Neural crest cell (in vitro differentiated cells): Measurements from ENCODE around the gene POU2F1. TPM values are rescaled to one million over a fixed set of nuclear protein-coding genes. Genes with fewer than 3 reads are reported as not detected.
A peak's percentile ranks its signal among the peaks of the same experiment; 100 is the strongest.

Source experiments
- DNase-seq: peaks from one replicate; pipeline ENCODE4 v3.0.0; 2021; ENCODE audit warnings: low read depth, mixed read lengths, low spot score
- H3K27ac Mint-ChIP-seq: one replicate; pipeline ENCODE4 v1.8.0; 2021; ENCODE audit warnings: mild to moderate bottlenecking, mixed read lengths; ENCODE audit not compliant: unreplicated experiment
- H3K27me3 Mint-ChIP-seq: 2 replicates; pipeline ENCODE4 v1.8.0; 2021; ENCODE audit warnings: low read depth, mild to moderate bottlenecking, mixed read lengths
- H3K36me3 Mint-ChIP-seq: 2 replicates; pipeline ENCODE4 v1.8.0; 2021; ENCODE audit warnings: low read depth, mild to moderate bottlenecking, mixed read lengths
- H3K4me1 Mint-ChIP-seq: 2 replicates; pipeline ENCODE4 v1.8.0; 2021; ENCODE audit warnings: mixed read lengths
- H3K4me3 Mint-ChIP-seq: one replicate; pipeline ENCODE4 v1.8.0; 2021; ENCODE audit warnings: mild to moderate bottlenecking, mixed read lengths
- H3K9me3 Mint-ChIP-seq: 2 replicates; pipeline ENCODE4 v1.8.0; 2021; ENCODE audit warnings: mixed read lengths
- CTCF ChIP-seq: fragments of 200-600 bp; sonication (generic); conservative IDR thresholded peaks from 2 replicates; pipeline ENCODE4 v1.5.0; 2021; ENCODE audit warnings: antibody characterized with exemption, mild to moderate bottlenecking
- total RNA-seq: library from RNA; stranded (reverse); gene quantifications from 2 replicates; pipeline ENCODE4 v1.2.1, GENCODE V29; 2021

Gene POU2F1
- total RNA-seq, 1 donor from 2014 or later: 40.1 TPM

- no peak overlapping the region for H3K4me3 Mint-ChIP-seq
- peaks cover 8% of the 10 kb centered on the region for H3K9me3 Mint-ChIP-seq
- no peak overlapping the region for H3K27ac Mint-ChIP-seq
- H3K4me1 Mint-ChIP-seq: peaks cover 26% of the 10 kb centered on the region
- no peak for DNase-seq
- no peak for TF ChIP-seq CTCF
- peaks cover 9% of the 10 kb centered on the region for H3K36me3 Mint-ChIP-seq
- H3K27me3 Mint-ChIP-seq: peaks cover 5% of the 10 kb centered on the region
These were observed 214.8 kb downstream of the POU2F1 start for GRCh38 chr1:167435484-167435883.

GRCh38 chr1:167438171-167439138 lies 217.8 kb downstream of the POU2F1 start:
- peak overlapping the region; percentile 82 for H3K4me3 Mint-ChIP-seq
- H3K27ac Mint-ChIP-seq: no peak overlapping the region
- no peak for TF ChIP-seq CTCF
- H3K9me3 Mint-ChIP-seq: peaks cover 8% of the 10 kb centered on the region
- H3K27me3 Mint-ChIP-seq: peaks cover 9% of the 10 kb centered on the region
- DNase-seq: no peak
- peaks cover 26% of the 10 kb centered on the region for H3K4me1 Mint-ChIP-seq
- peaks cover 9% of the 10 kb centered on the region for H3K36me3 Mint-ChIP-seq

GRCh38 chr1:167439301-167439988 lies 218.8 kb downstream of the POU2F1 start:
- peak; percentile 67 for DNase-seq
- TF ChIP-seq CTCF: no peak
- H3K27me3 Mint-ChIP-seq: peaks cover 9% of the 10 kb centered on the region
- peak overlapping the region; percentile 82 for H3K4me3 Mint-ChIP-seq
- peaks cover 9% of the 10 kb centered on the region for H3K36me3 Mint-ChIP-seq
- H3K27ac Mint-ChIP-seq: no peak overlapping the region
- H3K9me3 Mint-ChIP-seq: peaks cover 8% of the 10 kb centered on the region
- peaks cover 26% of the 10 kb centered on the region for H3K4me1 Mint-ChIP-seq

- H3K9me3 Mint-ChIP-seq: peaks cover 8% of the 10 kb centered on the region
- no peak for DNase-seq
- TF ChIP-seq CTCF: no peak
These were observed 219.7 kb downstream of the POU2F1 start for GRCh38 chr1:167440345-167440744.

GRCh38 chr1:167440776-167441175 lies 220.1 kb downstream of the POU2F1 start:
- H3K4me1 Mint-ChIP-seq: peaks cover 26% of the 10 kb centered on the region
- peaks cover 8% of the 10 kb centered on the region for H3K9me3 Mint-ChIP-seq
- peaks cover 9% of the 10 kb centered on the region for H3K27me3 Mint-ChIP-seq
- H3K4me3 Mint-ChIP-seq: no peak overlapping the region
- H3K36me3 Mint-ChIP-seq: peaks cover 9% of the 10 kb centered on the region
- TF ChIP-seq CTCF: no peak
- H3K27ac Mint-ChIP-seq: no peak overlapping the region
- no peak for DNase-seq

More at GRCh38 chr1:167440345-167440744, 219.7 kb downstream of the POU2F1 start:
- peaks cover 9% of the 10 kb centered on the region for H3K27me3 Mint-ChIP-seq
- peak overlapping the region; percentile 82 for H3K4me3 Mint-ChIP-seq
- H3K36me3 Mint-ChIP-seq: peaks cover 9% of the 10 kb centered on the region
- peaks cover 26% of the 10 kb centered on the region for H3K4me1 Mint-ChIP-seq
- no peak overlapping the region for H3K27ac Mint-ChIP-seq
